SK-N-SH (cell line): ENCODE data around the gene TIMP2. TPM values are rescaled to one million over a fixed set of nuclear protein-coding genes. Genes with fewer than 3 reads are reported as not detected.
"Not testable (repeated sequence)": the region's sequence is repeated elsewhere in the genome, so short reads cannot be mapped to it uniquely, and the experiment has no call there.

ENCODE experiments used
- CTCF ChIA-PET: fragments of 300-600, 350-600 bp; formaldehyde crosslinking; extraction: SDS; loops from one replicate; lab custom pipeline; 2021; lab: Yijun Ruan, JAX
- POLR2A ChIA-PET: fragments of 350-600 bp; sonication (Branson Sonifier 250); formaldehyde crosslinking; extraction: SDS; loops from one replicate; lab custom pipeline; 2020; ENCODE audit warnings: antibody characterized with exemption, inconsistent platforms; lab: Yijun Ruan, JAX
- DNase-seq: peaks from one replicate; pipeline ENCODE4 v3.0.0; 2012
- H2AFZ ChIP-seq: fragments of 200-600 bp; sonication (generic); 2 replicates; pipeline ENCODE4 v1.8.1; 2016; ENCODE audit warnings: antibody characterized with exemption, mild to moderate bottlenecking, low read depth
- H3F3A ChIP-seq: fragments of 200-600 bp; sonication (generic); replicated peaks from 2 replicates; pipeline ENCODE3; 2016; ENCODE audit warnings: antibody characterized with exemption, mild to moderate bottlenecking; ENCODE audit not compliant: insufficient read depth
- H3K27ac ChIP-seq, 2 experiments: fragments of 200-500 bp in 1 of 2; fragments of 200-600 bp in 1 of 2; sonication (Bioruptor generic) in 1 of 2; sonication (generic), shearing (Covaris generic) in 1 of 2; 2 replicates each; pipeline versions ENCODE4 v1.5.1 to v1.6.1; 2014 to 2016; ENCODE audit warnings: low read depth in 2 of 2, inconsistent platforms in 1 of 2, low read length in 1 of 2, mild to moderate bottlenecking in 1 of 2, mixed read lengths in 1 of 2
- H3K27me3 ChIP-seq: fragments of 200-600 bp; sonication (generic), shearing (Covaris generic); 2 replicates; pipeline ENCODE4 v1.6.1; 2016; ENCODE audit warnings: mixed run types; ENCODE audit not compliant: insufficient read depth
- H3K36me3 ChIP-seq, 2 experiments: fragments of 200-500 bp in 1 of 2; fragments of 200-600 bp in 1 of 2; sonication (Bioruptor generic) in 1 of 2; sonication (generic) in 1 of 2; replicated peaks in 1 of 2; 2 replicates each; pipeline versions ENCODE3 to v1.5.1; 2014 to 2016; ENCODE audit warnings: low read length in 1 of 2, mild to moderate bottlenecking in 1 of 2; ENCODE audit not compliant: insufficient read depth in 2 of 2, control insufficient read depth in 1 of 2
- H3K4me1 ChIP-seq, 2 experiments: fragments of 200-500 bp in 1 of 2; fragments of 200-600 bp in 1 of 2; sonication (Bioruptor generic) in 1 of 2; sonication (generic), shearing (Covaris generic) in 1 of 2; 2 replicates each; pipeline versions ENCODE4 v1.5.1 to v1.6.1; 2014 to 2016; ENCODE audit warnings: low read depth in 1 of 2, low read length in 1 of 2, mixed run types in 1 of 2; ENCODE audit not compliant: insufficient read depth in 2 of 2, control insufficient read depth in 1 of 2
- H3K4me2 ChIP-seq: fragments of 200-600 bp; sonication (generic), shearing (Covaris generic); 2 replicates; pipeline ENCODE4 v1.6.1; 2017; ENCODE audit warnings: mixed run types
- H3K4me3 ChIP-seq, 2 experiments: fragments of 200-500 bp in 1 of 2; fragments of 200-600 bp in 1 of 2; sonication (Bioruptor generic) in 1 of 2; sonication (generic), shearing (Covaris generic) in 1 of 2; 2 replicates each; pipeline versions ENCODE4 v1.5.1 to v1.8.1; 2014 to 2016; ENCODE audit warnings: low read depth in 2 of 2, inconsistent platforms in 1 of 2, low read length in 1 of 2, mild to moderate bottlenecking in 1 of 2, mixed read lengths in 1 of 2, moderate library complexity in 1 of 2
- H3K79me2 ChIP-seq: fragments of 200-600 bp; sonication (generic); 2 replicates; pipeline ENCODE4 v1.8.1; 2017; ENCODE audit warnings: mild to moderate bottlenecking; ENCODE audit not compliant: insufficient read depth
- H3K9ac ChIP-seq: fragments of 200-600 bp; sonication (generic); 2 replicates; pipeline ENCODE4 v1.6.1; 2017; ENCODE audit warnings: mixed run types
- H3K9me2 ChIP-seq: fragments of 200-600 bp; sonication (generic); 2 replicates; pipeline ENCODE4 v1.6.1; 2017; ENCODE audit warnings: mixed run types
- H3K9me3 ChIP-seq: fragments of 200-600 bp; sonication (generic); 2 replicates; pipeline ENCODE4 v1.6.1; 2017; ENCODE audit warnings: mixed run types, mild to moderate bottlenecking, moderate library complexity
- H4K20me1 ChIP-seq: fragments of 200-600 bp; sonication (generic); 2 replicates; pipeline ENCODE4 v1.6.1; 2017; ENCODE audit warnings: mild to moderate bottlenecking, mixed run types; ENCODE audit not compliant: insufficient read depth
- CTCF ChIP-seq: fragments of 200-600 bp; sonication (generic); IDR thresholded peaks from 2 replicates; pipeline ENCODE4 v1.6.1; 2017; ENCODE audit warnings: antibody characterized with exemption, mild to moderate bottlenecking, moderate library complexity
- ELF1 ChIP-seq: IDR thresholded peaks from 2 replicates; pipeline ENCODE4 v1.4.0; 2012
- EP300 ChIP-seq, 2 experiments: IDR thresholded peaks; 2 replicates each; pipeline versions ENCODE4 v1.4.0 to v1.6.1; 2012; ENCODE audit warnings: borderline replicate concordance in 1 of 2, low read depth in 1 of 2, low read length in 1 of 2
- FOSL2 ChIP-seq: IDR thresholded peaks from 2 replicates; pipeline ENCODE4 v1.4.0; 2012; ENCODE audit warnings: low read depth, mild to moderate bottlenecking, moderate library complexity, borderline replicate concordance
- FOXJ3 ChIP-seq: sonication (generic); formaldehyde crosslinking; IDR thresholded peaks from 2 replicates; pipeline ENCODE4 v1.5.1; 2020; ENCODE audit warnings: mild to moderate bottlenecking, missing genetic modification reagents
- FOXM1 ChIP-seq: IDR thresholded peaks from 2 replicates; pipeline ENCODE4 v1.4.0; 2012; ENCODE audit warnings: low read depth, mild to moderate bottlenecking
- GATA2 ChIP-seq: sonication (generic); formaldehyde crosslinking; IDR thresholded peaks from 2 replicates; pipeline ENCODE4 v1.5.0; 2020; ENCODE audit warnings: mild to moderate bottlenecking, missing genetic modification reagents
- JUND ChIP-seq: IDR thresholded peaks from 2 replicates; pipeline ENCODE4 v1.4.0; 2012
- MEF2A ChIP-seq: IDR thresholded peaks from 2 replicates; pipeline ENCODE4 v1.4.0; 2012; ENCODE audit warnings: low read depth, borderline replicate concordance
- NFIC ChIP-seq: IDR thresholded peaks from 2 replicates; pipeline ENCODE4 v1.4.0; 2012; ENCODE audit warnings: borderline replicate concordance
- PBX3 ChIP-seq: IDR thresholded peaks from 2 replicates; pipeline ENCODE4; 2012
- RCOR1 ChIP-seq: fragments of 150-350 bp; IDR thresholded peaks from 2 replicates; pipeline ENCODE4 v1.6.1; 2017; ENCODE audit warnings: antibody characterized with exemption, low read length
- RXRA ChIP-seq: IDR thresholded peaks from 2 replicates; pipeline ENCODE4 v1.4.0; 2012; ENCODE audit warnings: low read depth, mild to moderate bottlenecking, borderline replicate concordance
- SIN3A ChIP-seq: IDR thresholded peaks from 2 replicates; pipeline ENCODE4 v1.6.1; 2012; ENCODE audit warnings: low read depth, mild to moderate bottlenecking, low read length, moderate library complexity, borderline replicate concordance
- SMC3 ChIP-seq: IDR thresholded peaks from 2 replicates; pipeline ENCODE4 v1.6.1; 2012; ENCODE audit warnings: low read depth, low read length, improper control_type of control experiment
- USF1 ChIP-seq: IDR thresholded peaks from 2 replicates; pipeline ENCODE4 v1.4.0; 2012; ENCODE audit warnings: low read depth, borderline replicate concordance
- USF2 ChIP-seq: fragments of 150-350 bp; IDR thresholded peaks from 2 replicates; pipeline ENCODE4 v1.6.1; 2017; ENCODE audit warnings: antibody characterized with exemption, low read length, low read depth, borderline replicate concordance
- WGBS: methylation state at CpG from one replicate; pipeline ENCODE4 v1.1.6; 2017; ENCODE audit warnings: low lambda C conversion rate; 5-methylcytosine and 5-hydroxymethylcytosine counted together
- polyA plus RNA-seq, 3 experiments: library from polyadenylated mRNA; depleted of rRNA; stranded (reverse); fragments of >200 nt; gene quantifications; 2 replicates each; pipeline ENCODE4 v1.2.3, GENCODE V29; 2012

The TIMP2 gene
- polyA plus RNA-seq, 1 of the 3 experiments (the other 2 are of a cell fraction) = 441 TPM

- TF ChIP-seq USF1 (no peak), SMC3 (no peak), SIN3A (no peak), CTCF (no peak)
These were observed 40.3 kb upstream of the TIMP2 start (continued) for GRCh38 chr17:78965491-78965924.

GRCh38 chr17:78963378-78963777, 38.2 kb upstream of the TIMP2 start:
- ChIA-PET CTCF (interaction anchor here (1.3 to 26.0 kb wide), 4 partner anchors 13 to 120 kb away, joined by 3 to 458 read pairs (median 99); partner anchors contain the start of gene LGALS3BP), POLR2A (interaction anchor here (0.6 to 1.5 kb wide), 2 partner anchors 10 to 78 kb away, joined by 5 to 10 read pairs; no protein-coding TSS in a partner anchor)
- Histone ChIP-seq H3K9me3 (no peaks in the 10 kb centered on the region), H3K4me2 (no peak overlapping the region)
- DNase-seq = no peak
- no peak for TF ChIP-seq FOSL2
- TF ChIP-seq FOXM1 = no peak
- TF ChIP-seq USF2 = no peak
- TF ChIP-seq FOXJ3 (CRISPR knock-in tag) = no peak
- TF ChIP-seq ELF1 = no peak
- no peak for TF ChIP-seq SMC3
- TF ChIP-seq RXRA = no peak
- no peak for TF ChIP-seq PBX3
- no peak for TF ChIP-seq CTCF
- TF ChIP-seq EP300 (IDR thresholded peaks at IDR 0.05; ENCODE audit: borderline replicate concordance in 1 of 2, low read depth in 1 of 2, low read length in 1 of 2) = no peak
- no peak for TF ChIP-seq JUND
- no peak for TF ChIP-seq GATA2 (CRISPR knock-in tag)
- no peak for TF ChIP-seq USF1
- TF ChIP-seq MEF2A = no peak
- TF ChIP-seq NFIC = no peak
- no peak for TF ChIP-seq RCOR1
- TF ChIP-seq, all 33 proteins: peak for 0
- Histone ChIP-seq H2AFZ (no peak overlapping the region), H4K20me1 (no peaks in the 10 kb centered on the region), H3K9ac (no peak overlapping the region), H3K27me3 (no peaks in the 10 kb centered on the region), H3K36me3 (peaks cover 5 to 15% of the 10 kb centered on the region in 2 experiments), H3K4me3 (no peak overlapping the region), H3K4me1 (peaks cover 0 to 7% of the 10 kb centered on the region in 2 experiments; a peak in 1 of 4 replicates), H3K79me2 (no peaks in the 10 kb centered on the region), H3K9me2 (no peaks in the 10 kb centered on the region), H3K27ac (no peak overlapping the region), H3F3A (no peaks in the 10 kb centered on the region)
- WGBS = 93% methylated on average over 6 of the region's 6 CpGs

- peaks cover 4 to 15% of the 10 kb centered on the region in 2 experiments for H3K36me3 ChIP-seq
- not testable (repeated sequence) for H3K27me3 ChIP-seq, H4K20me1 ChIP-seq, H3K4me1 ChIP-seq, H3K9me3 ChIP-seq, H3F3A ChIP-seq, H3K27ac ChIP-seq, H2AFZ ChIP-seq, H3K9ac ChIP-seq, H3K4me3 ChIP-seq, DNase-seq, H3K4me2 ChIP-seq, H3K79me2 ChIP-seq, H3K9me2 ChIP-seq
- CTCF ChIA-PET = interaction anchor here (1.0 to 26.0 kb wide), 6 partner anchors 13 to 120 kb away, joined by 3 to 458 read pairs (median 4); partner anchors contain the start of gene LGALS3BP
- 92% methylated on average over 8 of the region's 8 CpGs for WGBS
- POLR2A ChIA-PET = interaction anchor here (1.5 kb wide), 1 partner anchor 9 kb away, joined by 10 read pairs; no protein-coding TSS in a partner anchor
These were observed 37.8 kb upstream of the TIMP2 start for GRCh38 chr17:78962984-78963348.
